ENCODE data around the gene FAT1.

The FAT1 gene

DNA sequence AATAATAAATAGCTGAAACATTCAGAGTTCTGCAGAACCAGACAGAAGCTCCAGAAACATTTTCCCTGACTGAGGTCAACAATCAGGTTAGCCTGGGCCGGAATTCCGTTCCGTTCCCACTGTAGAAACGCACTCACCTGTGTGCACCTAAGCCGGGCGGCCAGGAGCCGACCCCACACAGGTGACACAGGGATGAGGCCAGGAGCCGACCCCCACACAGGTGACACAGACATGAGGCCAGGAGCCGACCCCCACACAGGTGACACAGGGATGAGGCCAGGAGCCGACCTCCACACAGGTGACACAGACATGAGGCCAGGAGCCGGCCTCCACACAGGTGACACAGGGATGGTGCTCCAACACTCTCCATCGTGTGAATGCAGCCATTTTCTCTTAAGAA lies 21.9 kb downstream of the FAT1 start:
- no peak for FAIRE-seq
- TF ChIP-seq POLR2AphosphoS5 (IDR thresholded peaks at IDR 0.05; ENCODE audit: low read depth, low read length) = no peak
- TF ChIP-seq TAF1 (IDR thresholded peaks at IDR 0.05; ENCODE audit: borderline replicate concordance, low read depth, low read length) = no peak
- no peak for TF ChIP-seq POLR2A (IDR thresholded peaks at IDR 0.05; ENCODE audit: low read depth, low read length)
- DNase-seq (ENCODE audit: insufficient read length) = no peak

DNA sequence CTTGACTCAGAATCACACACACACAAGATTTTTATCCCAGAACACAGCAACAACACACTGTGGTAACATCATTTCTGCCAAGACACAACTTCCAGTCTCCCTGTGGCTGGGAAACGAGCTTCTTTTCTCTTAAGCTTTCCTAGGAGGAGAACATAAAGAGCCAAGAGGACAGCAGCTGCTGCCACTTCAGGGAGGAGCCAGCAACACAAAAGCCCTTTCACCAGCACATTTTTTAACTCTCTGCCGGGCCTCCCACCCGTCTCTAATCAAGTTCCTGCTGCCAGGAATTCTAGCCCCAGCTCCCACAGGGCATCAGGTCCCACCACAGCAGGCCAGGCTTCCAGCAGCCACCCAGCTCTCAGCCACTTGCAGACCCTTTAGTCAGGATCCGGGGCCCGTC lies 22.4 kb downstream of the FAT1 start:
- no peak for DNase-seq (ENCODE audit: insufficient read length)
- no peak for TF ChIP-seq TAF1 (IDR thresholded peaks at IDR 0.05; ENCODE audit: borderline replicate concordance, low read depth, low read length)
- no peak for TF ChIP-seq POLR2A (IDR thresholded peaks at IDR 0.05; ENCODE audit: low read depth, low read length)
- no peak for TF ChIP-seq POLR2AphosphoS5 (IDR thresholded peaks at IDR 0.05; ENCODE audit: low read depth, low read length)
- no peak for FAIRE-seq

DNA sequence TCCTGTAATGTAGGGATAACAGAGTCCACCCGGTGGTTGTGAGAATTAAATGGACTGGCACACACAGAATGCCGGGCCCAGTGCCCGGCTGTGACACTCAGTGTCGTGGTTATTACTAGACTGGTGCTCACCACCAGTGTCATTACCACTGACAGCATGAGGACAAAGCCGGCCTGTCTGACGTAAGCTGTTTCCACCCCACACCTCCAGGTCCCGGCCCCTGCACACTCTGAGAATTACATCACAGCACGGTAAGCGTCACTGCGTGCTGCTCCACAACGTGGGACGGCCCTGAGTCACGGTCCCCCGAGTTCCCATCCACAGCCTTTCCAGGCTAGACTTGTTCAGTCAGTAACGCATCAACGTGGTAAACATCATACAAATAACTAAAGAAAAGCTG lies 22.9 kb downstream of the FAT1 start:
- DNase-seq (ENCODE audit: insufficient read length) = no peak
- no peak for FAIRE-seq
- TF ChIP-seq POLR2AphosphoS5 (IDR thresholded peaks at IDR 0.05; ENCODE audit: low read depth, low read length) (no peak), POLR2A (IDR thresholded peaks at IDR 0.05; ENCODE audit: low read depth, low read length) (no peak)

DNA sequence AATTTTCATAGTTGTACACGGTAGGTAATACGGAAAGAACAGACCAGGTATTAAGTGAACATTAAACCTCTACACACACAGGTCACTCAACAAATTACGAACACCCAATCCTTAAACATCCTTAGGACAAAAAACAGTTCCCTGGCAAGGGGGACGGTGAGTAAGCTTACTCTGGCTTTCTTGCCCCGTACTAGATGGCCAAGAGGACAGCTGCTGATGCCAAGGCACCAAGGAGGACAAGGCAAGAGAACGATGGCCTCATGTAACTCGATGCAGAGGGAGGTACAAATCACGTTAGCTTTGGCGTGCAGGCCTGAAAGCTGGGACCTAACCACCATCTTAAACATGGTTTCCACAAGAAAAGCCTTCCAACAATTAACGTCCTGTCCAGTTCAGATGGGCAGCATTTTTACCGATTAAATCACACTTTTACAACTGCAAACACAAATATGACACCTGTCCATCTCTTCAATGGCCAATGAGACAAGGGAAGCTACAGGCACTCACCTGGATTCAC lies 23.7 kb downstream of the FAT1 start:
- FAIRE-seq (no peak), DNase-seq (ENCODE audit: insufficient read length) (no peak)
- TF ChIP-seq POLR2AphosphoS5 (IDR thresholded peaks at IDR 0.05; ENCODE audit: low read depth, low read length) (no peak), TAF1 (IDR thresholded peaks at IDR 0.05; ENCODE audit: borderline replicate concordance, low read depth, low read length) (no peak), POLR2A (IDR thresholded peaks at IDR 0.05; ENCODE audit: low read depth, low read length) (no peak)

DNA sequence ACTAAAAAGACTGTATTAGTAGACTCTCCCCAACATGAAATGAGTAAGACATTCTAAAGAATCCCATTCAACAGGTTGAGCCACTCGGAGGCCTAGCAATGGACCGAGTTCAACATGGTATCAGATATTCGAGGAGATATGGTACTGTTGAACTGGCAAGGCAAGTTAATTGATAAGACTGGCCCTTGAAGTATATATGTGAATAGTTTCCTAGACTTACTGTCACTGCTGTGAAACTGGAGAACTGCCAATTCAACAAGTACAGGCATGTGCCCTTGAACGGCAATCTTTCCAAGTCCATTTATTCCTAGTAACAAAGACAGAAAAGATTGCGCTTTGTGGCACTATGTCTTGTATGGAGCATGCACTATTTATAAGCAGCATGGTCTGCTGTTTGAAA lies 24.4 kb downstream of the FAT1 start:
- DNase-seq (ENCODE audit: insufficient read length) (no peak), FAIRE-seq (no peak)
- no peak for TF ChIP-seq POLR2A (IDR thresholded peaks at IDR 0.05; ENCODE audit: low read depth, low read length)
- TF ChIP-seq TAF1 (IDR thresholded peaks at IDR 0.05; ENCODE audit: borderline replicate concordance, low read depth, low read length) = no peak
- no peak for TF ChIP-seq POLR2AphosphoS5 (IDR thresholded peaks at IDR 0.05; ENCODE audit: low read depth, low read length)

DNA sequence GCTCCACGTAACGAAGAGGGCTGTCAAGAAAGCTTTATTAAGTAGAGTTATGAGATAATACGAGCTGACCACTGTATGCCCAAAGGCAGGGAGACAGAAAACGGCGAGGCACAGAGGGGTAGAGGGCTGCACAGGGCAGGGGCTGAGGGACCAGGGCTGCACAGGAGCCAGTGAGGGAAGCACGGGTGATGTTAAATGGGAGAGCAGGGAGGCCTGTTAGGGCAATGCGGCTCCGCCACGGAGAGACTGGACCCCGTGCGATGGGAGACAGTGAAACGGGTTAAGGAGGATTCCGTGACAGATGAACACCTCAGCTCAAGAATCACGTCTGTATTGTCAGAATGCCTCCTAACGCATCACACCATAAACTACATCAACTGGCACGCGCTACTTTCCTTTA lies 25.1 kb downstream of the FAT1 start:
- no peak for DNase-seq (ENCODE audit: insufficient read length)
- no peak for FAIRE-seq
- TF ChIP-seq POLR2A (IDR thresholded peaks at IDR 0.05; ENCODE audit: low read depth, low read length) = no peak
- no peak for TF ChIP-seq TAF1 (IDR thresholded peaks at IDR 0.05; ENCODE audit: borderline replicate concordance, low read depth, low read length)
- no peak for TF ChIP-seq POLR2AphosphoS5 (IDR thresholded peaks at IDR 0.05; ENCODE audit: low read depth, low read length)

DNA sequence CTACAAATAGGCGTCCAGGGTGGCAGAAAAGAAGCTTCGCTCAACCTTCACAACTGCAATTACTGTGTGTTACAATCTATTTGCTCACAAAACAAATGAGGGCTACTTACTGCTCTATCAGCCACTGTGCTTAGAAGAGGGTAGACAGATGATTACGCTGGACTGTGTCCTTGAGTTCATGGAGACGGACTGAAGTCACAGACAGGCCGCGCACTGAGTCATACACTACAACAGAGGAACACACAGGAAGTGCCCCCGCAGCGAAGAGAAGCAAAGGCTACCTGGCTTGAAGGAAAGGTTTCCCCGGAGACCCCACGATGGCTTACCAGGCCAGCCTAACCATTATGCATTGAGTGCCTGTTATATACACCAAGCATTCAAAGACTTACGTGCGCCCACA lies 25.6 kb downstream of the FAT1 start:
- TF ChIP-seq POLR2A (IDR thresholded peaks at IDR 0.05; ENCODE audit: low read depth, low read length) (no peak), TAF1 (IDR thresholded peaks at IDR 0.05; ENCODE audit: borderline replicate concordance, low read depth, low read length) (no peak), POLR2AphosphoS5 (IDR thresholded peaks at IDR 0.05; ENCODE audit: low read depth, low read length) (no peak)
- no peak for FAIRE-seq
- DNase-seq (ENCODE audit: insufficient read length) = no peak

DNA sequence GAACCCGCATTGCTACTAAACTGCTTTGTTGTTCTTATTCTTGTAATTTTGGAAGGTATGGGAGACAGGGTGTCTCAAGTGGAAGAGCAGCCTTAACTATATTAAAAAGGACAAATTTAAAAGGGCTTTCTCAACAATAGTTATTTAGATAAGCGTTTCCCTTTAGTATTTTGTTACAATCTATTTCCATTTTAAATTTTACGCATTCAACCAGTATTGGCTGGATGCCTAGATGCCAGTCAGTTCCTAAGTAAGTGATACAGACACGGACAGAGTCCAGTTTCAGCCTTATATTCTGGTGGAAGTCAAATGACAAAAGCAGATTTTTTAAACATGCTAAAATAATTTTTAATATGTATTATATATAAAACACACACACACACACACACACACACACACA lies 28.3 kb downstream of the FAT1 start:
- FAIRE-seq = no peak

DNA sequence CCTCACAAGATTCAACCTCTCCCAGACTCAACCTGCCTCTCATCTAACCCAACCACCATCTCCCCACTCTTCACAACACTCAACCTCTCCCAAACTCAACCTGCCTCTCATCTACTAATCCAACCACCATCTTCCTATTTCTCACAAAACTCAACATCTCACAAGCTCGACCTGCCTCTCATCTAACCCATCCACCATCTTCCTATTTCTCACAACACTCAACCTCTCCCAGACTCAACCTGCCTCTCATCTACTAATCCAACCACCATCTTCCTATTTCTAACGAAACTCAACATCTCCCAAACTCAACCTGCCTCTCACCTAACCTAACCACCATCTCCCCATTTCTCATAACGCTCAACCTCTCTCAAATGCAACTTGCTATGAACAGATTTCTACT lies 29.8 kb downstream of the FAT1 start:
- no peak for FAIRE-seq
- TF ChIP-seq TAF1 (IDR thresholded peaks at IDR 0.05; ENCODE audit: borderline replicate concordance, low read depth, low read length) (no peak), POLR2A (IDR thresholded peaks at IDR 0.05; ENCODE audit: low read depth, low read length) (no peak), POLR2AphosphoS5 (IDR thresholded peaks at IDR 0.05; ENCODE audit: low read depth, low read length) (no peak)
- DNase-seq (ENCODE audit: insufficient read length) = no peak

More for the DNA sequence above, 28.3 kb downstream of the FAT1 start:
- TF ChIP-seq POLR2A (IDR thresholded peaks at IDR 0.05; ENCODE audit: low read depth, low read length) = no peak
- no peak for DNase-seq (ENCODE audit: insufficient read length)

DNA sequence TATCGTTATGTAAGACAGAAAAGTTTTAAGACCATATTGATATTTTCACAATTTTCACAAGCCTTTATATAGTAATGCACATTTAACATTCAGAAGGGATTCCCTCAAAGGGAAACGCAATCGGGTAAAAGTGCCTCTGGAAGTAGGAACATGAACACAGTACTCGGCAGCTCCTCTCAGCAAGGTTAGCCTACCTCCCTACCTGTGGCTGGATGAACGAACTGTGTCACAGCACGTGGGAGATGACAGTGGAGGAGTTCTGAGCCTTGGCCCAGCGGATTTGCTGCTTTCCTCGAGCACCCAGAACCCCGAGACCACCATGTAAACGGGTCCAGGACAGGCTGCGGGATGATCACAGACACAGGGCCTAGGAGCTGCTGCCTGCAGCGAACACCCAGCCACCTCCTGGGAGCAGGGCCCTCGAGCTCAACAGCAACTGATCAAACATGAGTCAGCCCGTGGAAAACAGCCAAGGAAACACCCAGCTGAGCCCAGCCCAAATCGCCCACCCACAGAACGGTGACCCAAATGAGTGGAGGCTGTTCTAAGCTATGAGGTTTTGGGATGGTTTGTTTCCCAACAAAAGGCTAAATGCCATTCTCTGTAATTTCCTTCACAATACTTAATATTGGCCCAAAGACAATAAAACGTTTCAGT lies 30.4 kb downstream of the FAT1 start:
- TF ChIP-seq TAF1 (IDR thresholded peaks at IDR 0.05; ENCODE audit: borderline replicate concordance, low read depth, low read length) = no peak
- no peak for TF ChIP-seq POLR2A (IDR thresholded peaks at IDR 0.05; ENCODE audit: low read depth, low read length)
- TF ChIP-seq POLR2AphosphoS5 (IDR thresholded peaks at IDR 0.05; ENCODE audit: low read depth, low read length) = no peak
- DNase-seq (ENCODE audit: insufficient read length) = no peak
- FAIRE-seq = no peak

DNA sequence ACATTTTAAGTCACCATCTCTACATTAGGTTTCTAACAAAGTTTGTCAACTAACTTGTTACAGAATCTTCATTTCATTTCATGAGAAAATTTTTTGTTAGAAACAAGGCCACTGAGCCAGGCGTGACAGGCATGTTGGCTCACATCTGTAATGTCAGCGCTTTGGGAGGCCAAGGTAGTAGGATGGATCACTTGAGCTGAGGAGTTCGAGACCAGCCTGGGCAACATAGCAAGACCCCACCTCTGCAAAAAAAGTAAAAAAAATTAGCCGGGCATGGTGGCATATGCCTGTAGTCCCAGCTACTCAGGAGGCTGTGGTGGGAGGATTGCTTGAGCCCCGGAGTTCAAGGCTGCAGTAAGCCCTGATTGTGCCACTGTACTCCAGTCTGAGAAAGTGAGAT lies 32.3 kb downstream of the FAT1 start:
- no peak for FAIRE-seq
- TF ChIP-seq POLR2A (IDR thresholded peaks at IDR 0.05; ENCODE audit: low read depth, low read length) (no peak), POLR2AphosphoS5 (IDR thresholded peaks at IDR 0.05; ENCODE audit: low read depth, low read length) (no peak), TAF1 (IDR thresholded peaks at IDR 0.05; ENCODE audit: borderline replicate concordance, low read depth, low read length) (no peak)
- DNase-seq (ENCODE audit: insufficient read length) = no peak

DNA sequence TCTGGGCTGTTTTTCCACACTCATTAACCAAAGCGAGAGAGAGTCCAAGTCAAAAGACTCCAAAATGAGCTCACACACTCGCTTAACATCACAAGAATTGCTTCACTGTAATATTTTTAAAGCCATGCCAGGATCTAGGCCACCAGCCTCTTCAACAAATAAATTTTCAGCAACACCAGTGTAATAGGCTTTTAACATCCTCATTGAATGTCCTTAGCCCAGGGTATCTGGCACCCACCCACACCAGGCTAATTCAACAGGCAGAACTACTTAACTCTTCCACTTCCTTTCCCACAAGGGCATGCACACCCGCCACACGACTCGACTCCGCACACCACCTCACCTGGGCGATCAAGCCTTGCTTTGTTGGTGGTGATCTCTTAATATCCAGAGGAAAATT lies 34.2 kb downstream of the FAT1 start:
- TF ChIP-seq POLR2AphosphoS5 (IDR thresholded peaks at IDR 0.05; ENCODE audit: low read depth, low read length) = no peak
- TF ChIP-seq TAF1 (IDR thresholded peaks at IDR 0.05; ENCODE audit: borderline replicate concordance, low read depth, low read length) = no peak
- TF ChIP-seq POLR2A (IDR thresholded peaks at IDR 0.05; ENCODE audit: low read depth, low read length) = no peak
- no peak for DNase-seq (ENCODE audit: insufficient read length)
- no peak for FAIRE-seq
